B cell (primary cell): ENCODE measurements around the gene RSPH4A.

ENCODE experiments used
- CTCF ChIP-seq: fragments of 200-600 bp; IDR thresholded peaks from one replicate; pipeline ENCODE4 v1.8.0; 2022; ENCODE audit warnings: antibody characterized with exemption, mild to moderate bottlenecking
- EZH2 ChIP-seq: IDR thresholded peaks from 2 replicates; pipeline ENCODE4 v1.6.1; 2012; ENCODE audit warnings: borderline replicate concordance, low read depth, mild to moderate bottlenecking, moderate library complexity, low read length; ENCODE audit not compliant: insufficient read depth, poor library complexity, severe bottlenecking

- TF ChIP-seq CTCF (no peak), EZH2 (no peak)
Observed at GRCh38 chr6:116633685-116634084, 17.4 kb downstream of the RSPH4A start.
